Tibial nerve (tissue), 3 donors: ENCODE measurements around the gene GLYR1.

Source experiments
- CTCF ChIP-seq, 5 experiments: fragments of 200-600 bp in 3 of 5; fragments of 450-650 bp in 2 of 5; sonication (generic) in 3 of 5; IDR thresholded peaks; one replicate each; pipeline ENCODE4 v1.5.1; 2016 to 2019; ENCODE audit warnings: antibody characterized with exemption in 5 of 5, mild to moderate bottlenecking in 3 of 5, moderate library complexity in 2 of 5
- POLR2A ChIP-seq, 2 donors: fragments of 450-650 bp; IDR thresholded peaks; one replicate each; pipeline ENCODE4 v1.6.1; 2017; ENCODE audit warnings: antibody characterized with exemption in 2 of 2, mild to moderate bottlenecking in 2 of 2, moderate library complexity in 2 of 2

DNA sequence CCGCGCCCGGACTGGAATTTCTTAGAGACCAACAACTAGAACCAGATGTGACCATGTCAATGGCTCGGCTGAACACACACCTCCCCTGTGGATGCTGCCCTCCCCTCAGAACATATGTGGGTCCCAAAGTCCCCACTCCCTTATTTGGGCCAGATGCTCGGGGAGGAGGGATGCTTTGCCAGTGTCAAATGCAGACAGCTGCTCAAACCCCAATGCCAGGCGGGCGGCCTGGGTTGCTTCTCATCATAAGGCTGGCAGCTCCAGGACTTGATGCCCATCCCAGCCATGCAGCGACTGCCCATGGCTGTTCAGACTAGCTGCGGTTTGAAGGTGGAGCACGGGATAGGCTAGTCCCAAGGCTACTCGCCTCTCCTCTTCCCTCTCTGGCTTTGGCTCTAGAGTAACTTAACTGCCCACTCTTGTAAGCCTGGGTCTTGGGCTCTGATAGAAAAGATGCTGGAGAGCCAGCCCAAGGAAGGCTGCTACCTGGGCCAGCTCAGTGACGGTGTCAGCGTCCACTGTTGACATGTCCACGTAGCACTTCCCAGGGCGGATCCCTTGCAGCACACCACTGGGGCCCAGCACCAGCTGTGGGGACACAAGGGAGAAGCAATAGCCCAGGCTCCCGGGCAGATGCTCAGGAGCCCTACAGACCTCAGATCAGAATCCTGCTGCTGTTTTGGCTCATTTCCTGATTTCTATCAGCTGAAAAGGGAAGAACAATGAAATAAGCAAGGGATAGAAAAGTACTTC lies 33.7 kb downstream of the GLYR1 start:
- TF ChIP-seq CTCF (IDR thresholded peaks at IDR 0.05) (no peak), POLR2A (IDR thresholded peaks at IDR 0.05) (no peak)
